ENCODE measurements around the gene DMRTA2.
"Not testable (repeated sequence)": the region's sequence is repeated elsewhere in the genome, so short reads cannot be mapped to it uniquely, and the experiment has no call there.

The DMRTA2 gene

DNA sequence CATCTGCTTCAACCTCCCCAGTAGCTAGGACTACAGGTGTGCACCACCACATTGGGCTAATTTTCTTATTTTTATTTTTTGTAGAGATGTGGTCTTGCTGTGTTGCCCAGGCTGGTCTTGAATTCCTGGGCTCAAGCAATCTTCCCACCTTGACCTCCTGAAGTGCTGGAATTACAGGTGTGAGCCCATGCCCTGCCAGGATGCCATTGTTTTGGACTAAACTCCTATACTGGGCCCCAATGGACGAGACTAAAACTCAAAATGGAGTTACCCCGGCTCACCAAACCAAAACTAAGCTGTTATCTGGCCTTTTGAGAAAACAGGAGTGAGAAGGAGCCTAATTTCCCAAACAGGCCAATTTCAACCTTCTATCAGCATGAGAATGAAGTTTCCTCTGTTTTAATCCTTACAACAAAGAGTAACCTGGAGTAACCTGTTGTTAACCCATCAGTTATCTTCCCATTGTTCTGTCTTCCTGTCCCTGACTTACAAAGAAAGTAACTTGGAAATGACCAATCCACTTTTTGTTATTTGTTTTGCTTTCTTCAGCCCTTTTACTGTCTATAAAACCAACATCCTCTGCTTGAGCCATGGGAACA is 29.6 kb downstream of the DMRTA2 start:
- in situ Hi-C loops (cut with HindIII; ENCODE audit: low sequenced_read_pairs) = no loop called here

DNA sequence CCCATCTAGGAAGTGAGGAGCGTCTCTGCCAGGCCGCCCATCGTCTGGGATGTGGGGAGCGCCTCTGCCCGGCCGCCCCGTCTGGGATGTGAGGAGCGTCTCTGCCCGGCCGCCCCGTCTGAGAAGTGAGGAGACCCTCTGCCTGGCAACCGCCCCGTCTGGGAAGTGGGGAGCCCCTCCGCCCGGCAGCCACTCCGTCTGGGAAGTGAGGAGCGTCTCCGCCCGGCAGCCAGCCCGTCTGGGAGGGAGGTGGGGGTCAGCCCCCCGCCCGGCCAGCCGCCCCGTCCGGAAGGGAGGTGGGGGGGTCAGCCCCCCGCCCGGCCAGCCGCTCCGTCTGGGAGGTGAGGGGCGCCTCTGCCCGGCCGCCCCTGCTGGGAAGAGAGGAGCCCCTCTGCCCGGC is 41.7 kb downstream of the DMRTA2 start:
- in situ Hi-C loops (cut with HindIII; ENCODE audit: low sequenced_read_pairs) = not testable (repeated sequence)

DNA sequence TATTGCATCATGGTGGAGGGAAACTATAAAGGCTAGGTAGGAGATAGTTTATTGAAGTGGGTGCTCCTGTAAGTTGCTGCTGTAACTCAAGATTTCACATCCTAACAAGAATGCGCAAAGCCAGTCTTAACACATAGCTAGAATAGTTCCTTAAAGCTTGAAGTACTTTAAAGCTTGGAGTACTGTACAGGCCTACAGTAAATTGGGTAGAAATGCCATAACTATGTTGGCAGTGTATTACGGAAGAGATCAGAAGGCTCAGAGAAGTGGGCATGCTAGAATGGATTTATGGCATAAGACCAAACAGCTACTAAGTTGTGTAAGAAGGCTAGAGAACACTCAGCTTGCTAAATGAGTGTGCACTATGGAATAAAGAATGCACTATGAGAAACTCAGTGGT is 44.5 kb downstream of the DMRTA2 start:
- in situ Hi-C loops (cut with HindIII; ENCODE audit: low sequenced_read_pairs) = no loop called here

DNA sequence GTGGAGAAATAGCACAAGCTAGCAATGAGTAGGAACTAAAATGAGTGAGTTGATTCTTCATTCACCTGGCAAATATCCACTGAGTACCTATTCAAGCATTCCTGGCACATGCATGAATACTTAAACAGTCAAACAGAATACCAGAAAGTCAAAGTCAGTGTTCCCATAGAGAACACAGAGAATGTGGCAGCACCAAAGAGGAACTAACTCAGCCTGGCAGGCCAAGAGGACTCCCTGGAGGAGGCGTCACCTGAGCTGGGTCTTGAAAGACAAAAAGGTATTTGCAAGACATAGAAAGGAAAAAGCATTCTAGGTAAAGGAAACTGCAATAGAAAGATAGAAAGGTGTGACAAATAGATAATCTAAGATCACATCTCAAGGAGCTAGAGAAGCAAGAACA is 49.7 kb downstream of the DMRTA2 start:
- in situ Hi-C loops (cut with HindIII; ENCODE audit: low sequenced_read_pairs) = no loop called here

DNA sequence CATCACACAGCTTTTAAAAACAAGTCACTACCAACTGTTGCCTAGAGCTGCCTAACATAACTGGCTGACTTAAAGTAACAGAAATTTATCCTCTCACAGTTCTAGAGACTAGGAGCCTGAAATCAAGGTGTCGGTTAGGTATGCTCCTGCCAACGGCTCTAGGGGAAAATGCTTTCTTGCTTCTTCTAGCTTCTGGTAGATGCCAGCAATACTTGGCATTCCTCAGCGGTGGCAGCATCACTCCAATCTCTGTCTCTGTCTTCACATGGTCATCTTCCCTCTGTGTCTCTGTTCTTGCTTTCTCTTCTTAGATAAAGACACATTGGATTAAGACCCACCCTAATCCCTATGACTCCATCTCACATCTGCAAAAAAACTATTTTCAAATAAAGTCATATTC is 51.5 kb downstream of the DMRTA2 start:
- in situ Hi-C loops (cut with HindIII; ENCODE audit: low sequenced_read_pairs) = no loop called here

DNA sequence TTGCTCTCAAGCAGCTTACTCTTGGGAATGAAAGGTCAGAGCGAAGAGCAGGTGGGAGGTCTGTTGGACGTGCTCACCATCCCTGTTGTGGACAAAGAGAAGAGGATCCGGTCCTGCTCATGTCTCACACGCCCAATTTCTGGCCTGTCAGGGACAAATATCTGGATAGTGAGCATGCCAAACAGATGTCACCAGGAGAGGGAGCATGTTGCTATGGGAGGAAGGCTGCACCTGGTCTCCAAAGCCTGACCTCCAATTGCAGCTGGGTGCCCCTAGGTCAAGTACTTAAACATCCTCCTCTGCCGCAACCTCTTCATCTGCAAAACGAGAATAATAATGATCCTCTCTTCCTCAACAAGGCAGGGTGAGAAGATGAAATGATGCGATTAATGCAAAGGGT is 53.4 kb downstream of the DMRTA2 start:
- in situ Hi-C loops (cut with HindIII; ENCODE audit: low sequenced_read_pairs) = no loop called here

DNA sequence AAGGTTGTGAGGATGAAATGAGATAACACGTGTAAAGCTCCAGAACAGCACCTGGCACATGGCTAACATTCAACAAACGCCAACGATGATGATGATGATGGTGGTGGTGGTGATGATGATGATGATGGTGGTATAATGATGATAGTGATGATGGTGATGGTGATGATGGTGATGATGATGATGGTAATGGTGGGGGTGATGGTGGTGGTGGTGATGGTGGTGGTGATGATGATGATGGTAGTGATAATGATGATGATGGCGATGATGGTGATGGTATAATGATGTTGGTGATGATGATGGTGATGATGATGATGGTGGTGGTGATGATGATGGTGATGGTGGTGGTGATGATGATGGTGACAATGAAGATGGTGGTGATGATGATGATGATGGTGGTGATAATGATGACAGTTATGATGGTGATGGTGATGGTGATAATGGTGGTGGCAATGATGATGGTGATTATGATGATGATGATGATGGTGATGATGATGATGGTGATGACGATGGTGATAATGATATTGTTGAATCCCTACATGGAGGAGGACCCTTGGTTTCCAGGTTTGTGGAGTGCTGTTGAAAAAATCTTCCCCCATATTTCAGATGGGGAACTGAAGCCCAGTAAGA is 54.1 kb downstream of the DMRTA2 start:
- in situ Hi-C loops (cut with HindIII; ENCODE audit: low sequenced_read_pairs) = no loop called here

DNA sequence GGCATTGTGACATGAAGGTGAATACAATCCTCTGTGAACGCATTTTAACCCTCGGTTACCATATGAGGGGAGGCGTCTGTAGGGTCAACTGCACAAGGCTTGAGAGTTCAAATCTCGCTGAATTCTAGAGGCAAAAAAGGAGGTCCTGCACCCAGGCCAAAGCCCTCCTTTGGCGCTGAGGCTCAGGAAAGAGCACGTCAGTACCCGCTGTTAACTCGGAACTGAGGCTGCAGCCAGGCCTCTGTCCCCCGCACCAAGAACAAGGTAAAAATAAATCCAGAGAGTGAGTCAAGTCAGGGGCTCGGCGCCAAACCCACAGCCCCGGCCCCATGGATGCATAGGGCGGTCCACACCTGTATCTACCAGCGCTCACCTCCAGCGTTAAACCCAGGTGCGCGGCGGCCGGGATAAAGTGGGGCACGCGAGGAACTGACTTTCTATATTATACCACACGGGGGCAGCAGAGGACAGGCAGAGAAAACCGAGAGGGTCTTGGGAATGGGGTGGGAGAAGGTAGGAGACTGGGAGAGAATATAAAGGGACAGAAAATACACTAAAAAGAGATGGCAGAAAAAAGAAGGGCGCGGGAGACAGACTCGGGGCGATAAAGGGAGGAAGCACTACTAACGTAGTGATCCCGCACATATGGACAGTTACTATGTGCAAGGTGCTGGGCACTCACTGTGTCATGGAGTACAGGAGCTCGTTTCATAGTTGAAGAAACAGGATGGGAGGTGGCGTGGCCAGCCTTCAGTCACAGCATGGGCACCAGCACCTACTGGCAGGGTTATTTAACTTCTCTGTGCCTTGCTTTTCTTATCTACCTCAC is 54.9 kb downstream of the DMRTA2 start:
- in situ Hi-C loops (cut with HindIII; ENCODE audit: low sequenced_read_pairs) = no loop called here

Measured in endothelial cell of hepatic sinusoid (primary cell).